T follicular helper cell (primary cell): ENCODE data around the gene GNAL.
"Not testable (repeated sequence)": the region's sequence is repeated elsewhere in the genome, so short reads cannot be mapped to it uniquely, and the experiment has no call there.

Experiments
- DNase-seq: peaks from one replicate; pipeline ENCODE4 v3.0.0-alpha.2; 2020; ENCODE audit warnings: low read depth

GNAL gene

DNA sequence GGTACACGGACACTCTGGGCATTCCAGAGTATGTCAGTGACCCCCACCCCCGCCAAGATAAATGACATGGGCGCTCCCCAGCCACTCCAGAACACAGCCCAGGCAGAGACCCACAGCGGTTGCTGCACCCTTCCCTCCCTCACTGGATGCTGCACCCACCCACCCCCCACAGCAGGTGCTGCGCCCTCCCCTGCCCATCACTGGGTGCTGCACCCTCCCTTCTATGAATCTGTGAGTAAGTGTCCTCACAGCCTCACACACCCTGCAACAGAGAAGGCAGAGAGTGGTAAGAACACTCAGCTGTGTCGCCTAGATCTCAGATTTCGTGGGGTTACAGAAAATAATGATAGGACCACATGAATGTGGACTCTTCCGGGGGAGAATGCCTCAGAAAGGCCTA is 185.6 kb downstream of the GNAL start:
- no peak for DNase-seq

DNA sequence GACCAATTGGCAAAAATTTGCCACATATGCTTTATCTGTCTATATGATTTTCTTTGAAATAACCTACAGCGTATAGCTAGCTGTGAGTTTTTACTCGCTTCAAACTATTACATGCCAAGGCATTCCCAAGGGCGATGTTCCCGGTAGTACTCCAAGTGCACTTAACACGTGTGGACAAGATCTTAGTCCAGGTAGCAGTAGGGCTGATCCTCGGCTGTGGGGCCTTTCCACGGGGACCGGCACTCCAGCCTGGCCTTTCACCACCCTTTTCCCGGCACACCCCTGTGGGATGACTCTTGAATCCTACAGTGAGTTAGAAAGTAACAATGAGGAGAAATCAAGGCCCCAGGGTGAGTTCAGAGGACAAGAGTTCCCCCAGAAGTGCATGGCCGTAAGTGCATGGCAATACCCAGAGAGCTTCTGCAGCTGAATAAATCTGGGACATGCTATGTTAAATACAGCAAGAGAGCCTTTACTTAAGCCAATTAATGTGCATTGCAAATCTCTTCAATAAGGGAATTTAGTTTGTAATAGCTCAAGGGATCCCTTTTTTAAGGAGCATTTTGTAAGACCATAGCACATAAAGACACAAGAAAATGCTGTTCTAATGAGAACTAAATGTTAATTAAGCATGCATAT is 188.6 kb downstream of the GNAL start:
- DNase-seq: no peak

DNA sequence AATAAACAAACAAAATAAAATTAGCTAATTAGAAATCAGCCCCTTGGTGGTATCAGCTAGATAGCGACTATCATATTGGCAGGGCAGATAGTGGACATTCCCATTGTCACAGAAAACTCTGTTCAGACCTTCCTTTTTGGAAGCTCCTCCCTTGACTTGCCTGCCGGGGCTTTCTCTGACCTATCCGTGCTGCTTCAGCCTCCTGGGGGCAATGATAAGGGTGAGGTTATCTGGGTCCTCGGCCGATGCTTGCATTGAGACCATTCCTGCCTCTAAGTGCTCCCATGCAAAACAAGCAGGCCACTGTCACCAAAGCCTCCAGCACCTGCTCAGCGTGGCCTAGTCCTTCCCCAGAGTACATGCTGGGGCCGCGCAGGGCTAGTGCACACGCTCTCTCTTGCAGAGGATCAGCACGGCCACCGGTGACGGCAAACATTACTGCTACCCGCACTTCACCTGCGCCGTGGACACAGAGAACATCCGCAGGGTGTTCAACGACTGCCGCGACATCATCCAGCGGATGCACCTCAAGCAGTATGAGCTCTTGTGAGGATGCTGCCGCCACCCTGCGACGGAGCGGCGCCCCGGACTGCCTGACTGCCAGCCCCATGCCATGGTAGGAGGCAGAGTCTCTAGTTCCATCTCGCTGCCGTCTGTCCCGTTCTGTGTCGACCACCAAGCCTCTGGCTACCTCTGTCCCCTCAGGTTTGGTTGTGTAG is 191.7 kb downstream of the GNAL start:
- DNase-seq: no peak

DNA sequence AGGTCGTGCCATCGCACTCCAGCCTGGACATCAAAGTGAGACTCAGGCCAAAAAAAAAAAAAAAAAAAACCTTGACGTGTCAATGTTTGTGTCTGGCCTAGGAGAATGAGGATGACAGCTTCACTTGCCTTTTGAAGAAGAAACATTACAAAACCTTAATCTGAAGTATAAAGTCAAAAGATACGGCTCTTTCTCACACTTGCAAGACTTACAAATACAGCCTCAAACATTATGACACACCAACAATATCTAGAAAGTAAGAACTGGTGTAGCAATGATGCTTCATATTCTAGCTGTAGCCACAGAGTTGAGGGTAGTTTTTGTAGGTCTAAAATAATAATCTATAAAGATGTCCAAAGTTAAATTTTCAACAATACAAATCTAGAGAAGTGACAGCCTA is 193.6 kb downstream of the GNAL start:
- no peak for DNase-seq

DNA sequence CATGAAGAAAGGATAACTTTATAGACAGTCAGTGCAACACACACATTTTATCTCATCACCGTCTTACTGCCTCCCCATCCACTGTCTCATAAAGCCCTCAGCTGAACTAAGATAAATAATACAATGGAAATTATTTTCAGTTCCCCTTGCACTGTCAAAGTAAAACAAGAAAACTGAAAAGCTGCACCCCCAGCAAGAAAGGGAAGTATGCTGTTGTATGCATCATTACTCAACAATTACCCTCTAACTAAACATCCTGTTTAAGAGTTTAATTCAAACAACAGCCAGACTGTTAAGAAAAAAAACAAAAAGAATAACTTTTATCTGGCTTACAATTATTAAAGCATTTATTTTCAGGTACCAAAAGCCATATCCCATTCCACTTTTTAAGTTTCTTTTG is 194.1 kb downstream of the GNAL start:
- DNase-seq: no peak

DNA sequence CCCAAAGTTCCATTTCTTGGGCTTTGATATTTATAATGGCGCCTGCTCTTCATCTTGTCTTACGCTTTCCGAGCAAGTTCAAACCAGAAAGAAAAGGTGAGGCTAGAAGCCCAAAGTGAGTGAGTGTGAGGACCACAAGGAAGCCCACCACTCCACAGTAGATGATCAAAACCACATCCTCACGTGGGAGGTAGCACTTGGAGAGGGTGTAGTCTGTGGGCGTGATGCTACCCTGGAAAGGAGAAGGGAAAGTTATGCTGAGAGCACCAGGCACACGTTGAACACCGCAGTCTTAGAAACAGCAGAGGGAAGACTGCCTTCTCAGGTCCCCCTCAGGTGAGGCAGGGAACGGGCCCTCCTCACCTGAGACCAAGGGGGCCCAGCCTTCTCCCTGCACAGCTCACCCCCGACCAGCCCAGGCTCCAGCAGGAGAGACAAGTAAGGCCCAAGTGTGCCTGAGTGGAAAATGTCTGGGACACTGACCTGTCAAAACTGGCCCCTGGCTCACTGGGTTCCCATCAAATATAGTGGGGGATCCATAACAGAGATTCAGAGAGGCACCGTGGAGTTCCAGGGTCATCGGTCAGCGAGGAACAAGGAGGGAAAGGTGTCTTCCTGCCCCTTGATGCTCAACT is 195.4 kb downstream of the GNAL start:
- DNase-seq: no peak

DNA sequence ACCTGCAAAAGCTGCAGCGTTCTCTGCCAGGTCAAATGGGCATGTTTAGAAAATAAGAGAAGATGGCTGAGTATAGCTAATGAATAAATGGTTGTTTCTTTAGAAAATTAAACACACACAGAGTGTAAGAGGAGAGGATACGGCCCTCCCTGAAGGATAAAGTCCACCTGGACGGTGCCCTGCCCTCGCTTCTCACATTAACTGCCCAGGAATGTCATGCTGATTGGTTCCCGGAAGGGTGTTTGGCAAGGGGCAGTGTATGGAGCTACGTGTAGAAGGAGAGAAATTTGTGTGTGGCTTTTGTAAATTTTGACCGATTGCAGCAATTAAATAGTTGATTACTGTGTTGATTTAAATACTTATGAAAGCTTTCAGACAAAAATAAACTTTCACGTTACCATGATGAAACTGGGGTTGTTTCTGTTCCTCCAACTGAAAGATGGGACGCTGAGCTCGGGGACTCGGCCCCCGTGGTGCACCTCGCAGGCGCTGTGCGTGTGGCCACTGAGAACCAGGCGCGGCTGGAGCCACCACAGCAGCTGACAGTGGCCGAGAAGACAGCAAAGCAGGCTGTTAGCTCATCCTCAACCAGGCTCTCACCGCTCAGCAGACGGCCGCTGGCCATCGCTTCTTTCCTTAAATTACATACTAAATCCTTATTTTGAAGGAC is 196.3 kb downstream of the GNAL start:
- no peak for DNase-seq

DNA sequence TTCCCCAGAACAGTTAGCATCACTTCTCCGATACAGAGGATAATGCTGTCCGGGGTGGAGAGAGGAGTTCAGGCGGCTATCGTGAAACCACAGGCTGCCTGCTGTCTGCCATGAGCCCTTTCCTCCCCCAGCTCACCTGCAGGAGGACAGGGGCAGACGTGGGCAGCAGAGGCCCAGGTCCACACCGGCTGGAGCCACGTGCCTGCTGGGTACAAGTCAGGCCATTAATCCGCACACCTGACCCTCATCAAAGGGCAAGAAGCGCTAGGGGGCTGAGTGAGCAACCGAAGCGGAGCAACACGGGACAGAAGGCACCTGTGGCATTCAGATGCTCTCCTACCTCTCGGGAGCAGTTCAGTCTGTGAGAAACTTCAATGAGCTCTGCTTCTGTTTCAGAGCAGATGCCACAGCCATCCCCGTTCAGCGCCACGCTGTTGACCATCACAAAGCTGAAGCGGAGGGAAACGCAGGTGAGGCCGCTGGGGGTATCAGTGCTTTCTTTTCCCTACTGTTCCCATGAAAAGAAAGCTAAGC is 197.6 kb downstream of the GNAL start:
- DNase-seq: no peak

DNA sequence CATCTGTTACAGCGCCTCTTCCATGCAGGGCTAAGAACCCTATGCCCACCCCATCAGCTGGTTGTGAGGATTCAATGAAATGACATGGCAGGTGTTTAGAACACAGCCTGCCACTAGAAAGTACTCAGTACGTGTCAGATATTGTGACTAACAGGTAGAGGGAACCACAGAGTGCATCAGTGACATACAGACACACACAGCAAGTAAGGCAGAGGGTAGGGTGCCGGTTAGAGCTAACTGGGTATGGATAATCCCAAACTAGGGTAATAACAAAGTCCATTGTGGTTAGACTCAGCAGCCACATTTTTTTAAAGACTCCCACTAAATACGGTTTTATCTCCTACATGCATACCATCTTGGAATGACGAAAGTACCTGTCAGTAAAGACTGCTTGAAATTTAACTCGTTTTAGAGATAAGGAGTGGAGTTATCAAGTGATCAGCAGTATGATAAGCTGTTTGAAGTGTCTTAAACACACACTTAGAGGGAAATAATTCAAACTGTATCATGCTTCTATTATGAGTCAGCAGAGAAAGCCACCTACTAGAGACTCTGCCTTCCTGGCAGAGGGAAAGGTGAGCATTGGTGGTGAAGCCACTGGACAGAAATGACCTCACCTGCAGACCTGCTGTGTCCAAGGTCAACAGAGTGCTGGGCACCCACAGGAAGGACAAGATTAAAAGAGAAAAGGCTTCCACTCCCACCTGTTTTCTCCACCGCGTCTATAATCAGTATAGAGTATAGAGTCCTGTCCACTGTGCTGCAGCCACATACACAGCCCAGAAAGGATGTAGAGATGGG is 198.5 kb downstream of the GNAL start:
- no peak for DNase-seq

DNA sequence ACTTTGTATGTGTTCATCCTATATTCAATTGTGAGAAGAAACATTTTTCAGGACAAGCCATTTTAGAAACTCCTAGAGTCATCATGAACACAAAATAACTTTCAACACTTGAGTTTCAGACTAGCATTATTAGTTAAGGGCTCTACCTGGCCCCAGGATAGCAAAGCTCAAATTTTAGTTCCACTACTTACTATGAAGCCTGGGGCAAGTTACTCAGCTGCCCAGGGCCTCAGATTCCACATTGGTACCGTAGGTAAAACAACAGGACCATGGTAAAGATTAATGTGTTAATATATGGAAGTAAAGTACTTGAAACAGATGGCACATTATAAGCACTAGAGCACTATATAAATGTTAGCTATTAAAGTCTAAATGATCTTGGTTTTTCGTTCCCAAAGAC is 199.7 kb downstream of the GNAL start:
- DNase-seq: no peak

DNA sequence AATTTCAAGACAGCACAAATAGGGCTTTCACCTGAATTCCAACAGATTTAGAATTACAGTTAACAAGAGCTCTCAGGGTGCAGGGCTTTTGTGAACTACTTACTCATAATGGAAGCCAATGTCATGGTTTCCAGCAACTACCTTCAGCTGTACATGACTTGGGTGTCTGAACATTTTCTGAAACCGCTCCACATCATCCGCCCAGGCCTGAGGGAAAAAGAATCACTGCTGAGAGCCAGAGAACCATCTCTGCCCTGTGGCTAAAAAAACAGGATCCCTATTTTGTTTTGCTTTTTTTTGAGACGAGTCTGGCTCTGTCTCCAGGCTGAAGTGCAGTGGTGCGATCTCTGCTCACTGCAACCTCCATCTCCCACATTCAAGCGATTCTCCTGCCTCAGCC is 200.2 kb downstream of the GNAL start:
- no peak for DNase-seq

DNA sequence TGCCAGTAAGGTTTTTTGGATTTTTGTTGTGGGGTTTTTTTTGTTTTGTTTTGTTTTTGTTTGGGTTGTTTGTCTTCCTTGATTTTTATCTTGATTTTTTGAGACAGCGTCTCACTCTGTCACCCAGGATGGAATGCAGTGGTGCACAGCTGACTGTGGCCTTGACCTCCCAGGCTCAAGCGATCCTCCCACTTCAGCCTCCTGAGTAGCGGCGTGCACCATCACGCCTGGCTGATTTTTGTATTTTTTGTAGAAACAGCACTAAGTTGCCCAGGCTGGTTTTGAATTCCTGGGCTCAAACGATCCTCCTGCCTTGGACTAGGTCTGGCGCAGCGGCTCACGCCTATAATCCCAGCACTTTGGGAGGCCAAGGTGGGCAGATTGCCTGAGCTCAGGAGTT is 202.7 kb downstream of the GNAL start:
- DNase-seq: no peak

DNA sequence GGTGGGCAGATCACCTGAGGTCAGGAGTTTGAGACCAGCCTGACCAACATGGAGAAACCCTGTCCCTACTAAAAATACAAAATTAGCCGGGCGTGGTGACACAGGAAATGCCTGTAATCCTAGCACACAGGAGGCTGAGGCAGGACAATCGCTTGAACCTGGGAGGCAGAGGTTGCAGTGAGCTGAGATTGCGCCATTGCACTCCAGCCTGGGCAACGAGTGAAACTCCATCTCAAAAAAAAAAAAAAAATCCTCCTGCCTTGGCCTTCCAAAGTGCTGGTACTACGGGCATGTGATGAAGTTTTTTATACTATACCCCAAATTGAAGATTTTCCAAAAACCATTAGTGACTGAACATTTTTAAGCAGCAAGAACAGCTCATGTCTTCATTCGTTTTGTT is 203.4 kb downstream of the GNAL start:
- DNase-seq: not testable (repeated sequence)

DNA sequence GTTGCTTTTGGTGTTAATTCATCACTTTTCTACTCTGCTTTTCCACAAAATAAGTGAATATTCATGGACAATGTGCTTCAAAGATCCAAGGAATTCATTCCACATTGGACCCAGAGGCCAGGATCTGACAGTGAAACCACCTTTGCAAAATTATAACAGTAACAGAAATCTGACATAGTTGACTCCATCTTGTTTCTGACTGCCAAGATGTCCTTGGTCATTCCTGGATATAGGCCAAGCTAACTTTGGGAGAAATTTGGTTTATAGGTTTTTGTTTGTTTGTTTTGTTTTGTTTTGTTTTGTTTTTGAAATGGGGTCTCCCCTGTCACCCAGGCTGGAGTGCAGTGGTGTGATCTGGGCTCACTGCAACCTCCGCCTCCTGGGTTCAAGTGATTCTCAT is 208.7 kb downstream of the GNAL start:
- DNase-seq: no peak

DNA sequence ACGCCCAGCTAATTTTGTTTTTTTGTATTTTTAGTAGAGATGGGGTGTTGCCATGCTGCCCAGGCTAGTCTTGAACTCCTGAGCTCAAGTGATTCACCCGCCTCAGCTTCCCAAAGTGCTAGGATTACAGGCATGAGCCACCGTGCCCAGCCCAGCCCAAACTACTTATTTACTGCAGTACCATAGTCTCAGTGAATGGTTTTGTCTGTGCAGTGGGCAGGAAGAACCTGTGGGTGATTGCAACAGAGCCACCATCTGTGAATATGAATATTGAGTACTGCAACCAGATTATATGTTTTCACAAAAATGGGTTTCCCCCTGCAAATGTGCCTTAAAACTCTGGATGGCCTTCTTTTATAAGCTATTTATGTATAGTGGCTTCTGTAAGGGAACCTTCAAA is 210.0 kb downstream of the GNAL start:
- DNase-seq: no peak

DNA sequence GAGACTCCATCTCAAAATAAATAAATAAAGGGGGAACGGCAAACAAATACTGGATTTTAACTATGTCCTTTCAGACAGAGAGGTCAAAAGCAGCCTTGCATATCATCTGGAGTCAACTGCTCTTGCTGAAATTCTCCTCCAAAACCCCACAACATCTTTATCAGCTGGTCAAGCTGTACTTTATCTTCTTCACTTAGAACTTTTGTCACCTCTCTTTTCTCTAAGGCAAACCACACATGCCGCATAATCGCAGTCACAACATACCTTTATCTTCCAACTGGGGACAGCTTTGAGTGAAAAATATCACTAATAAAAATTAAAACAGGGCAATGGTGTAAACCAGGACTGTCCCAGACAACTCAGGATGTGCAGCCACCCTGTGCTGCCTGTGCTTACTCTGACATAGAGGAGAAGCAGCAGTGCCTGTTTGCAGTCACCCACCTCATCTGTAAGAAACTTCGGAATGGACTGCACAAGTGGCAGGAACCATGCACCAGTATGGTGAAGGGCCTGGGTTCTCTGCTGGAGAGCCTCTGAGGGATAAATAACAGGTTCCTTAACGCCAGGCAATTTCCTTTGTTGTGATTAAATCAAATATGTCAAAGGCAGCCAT is 212.9 kb downstream of the GNAL start:
- DNase-seq: no peak

DNA sequence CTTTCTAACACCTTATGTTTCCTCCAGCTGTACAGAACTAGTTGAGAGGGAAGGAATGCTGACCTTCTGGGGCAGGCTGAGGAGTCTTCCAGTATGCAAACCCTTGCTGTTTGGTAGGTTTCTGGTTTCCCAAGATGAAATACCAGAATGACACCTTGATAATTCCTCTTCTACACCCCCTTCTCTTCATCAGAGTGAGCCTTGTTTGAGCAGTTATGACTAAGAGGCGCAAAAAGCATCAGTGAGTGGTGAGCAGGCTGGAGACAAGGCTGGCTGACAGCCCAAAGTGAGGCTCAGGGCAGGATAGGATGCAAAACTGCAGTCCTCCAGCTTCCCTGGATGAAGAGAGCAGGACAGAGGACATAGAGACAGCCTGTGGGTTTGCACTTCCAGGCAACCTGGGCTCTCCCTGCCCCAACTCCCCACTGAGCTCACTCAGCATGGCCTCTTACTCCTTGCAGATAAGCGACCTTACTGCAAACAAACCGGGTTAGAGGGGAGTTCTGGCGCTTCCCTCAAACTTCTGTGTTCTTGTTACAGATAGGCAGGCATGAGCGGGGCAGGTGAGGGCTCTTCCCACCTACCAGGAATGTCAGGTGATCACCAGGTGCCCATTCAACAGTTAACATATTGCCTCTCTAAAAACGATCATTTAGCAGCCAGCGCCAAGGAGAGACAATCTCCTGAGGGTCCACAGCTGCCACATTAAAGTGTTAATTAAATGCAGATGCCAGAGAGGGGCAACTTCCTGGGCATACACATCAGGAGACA is 213.6 kb downstream of the GNAL start:
- DNase-seq: no peak

DNA sequence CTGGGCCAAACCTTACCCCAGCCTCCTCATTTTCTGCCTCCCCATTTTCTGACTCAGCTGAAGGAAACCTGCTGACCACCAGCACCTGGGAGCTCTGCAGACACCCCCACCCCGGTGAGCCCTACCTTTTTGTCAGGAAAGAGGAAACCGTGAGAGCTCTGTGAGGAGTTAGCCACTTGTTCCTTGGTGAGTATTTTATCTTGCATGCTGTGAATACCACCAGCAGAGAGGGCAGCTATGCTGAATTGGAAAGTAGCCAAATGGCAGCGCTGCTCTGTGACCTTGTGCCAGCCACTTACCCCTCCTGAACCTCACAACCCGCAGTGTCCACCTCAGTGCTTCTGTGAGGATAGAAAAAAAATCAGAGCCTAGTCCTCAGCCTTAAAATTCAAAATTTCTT is 216.5 kb downstream of the GNAL start:
- DNase-seq: no peak

DNA sequence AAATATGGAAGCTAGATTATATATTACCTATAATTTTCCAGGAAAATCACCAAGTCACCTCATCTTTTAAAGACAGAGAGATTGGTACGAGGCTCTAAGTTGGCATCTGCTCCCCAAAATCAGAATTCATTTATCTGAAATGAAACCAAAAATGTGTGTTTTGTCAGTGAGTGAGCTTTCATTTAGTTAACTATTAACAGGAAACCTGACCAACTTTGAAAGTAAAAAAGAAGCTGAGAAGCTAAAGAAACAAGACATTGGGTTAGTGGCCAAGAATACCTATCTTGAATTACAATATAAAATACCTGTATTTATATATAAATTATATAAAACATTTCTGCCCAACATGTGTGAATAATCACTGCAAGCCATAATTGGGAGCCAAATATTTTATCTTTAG is 217.1 kb downstream of the GNAL start:
- no peak for DNase-seq
